Measurements from ENCODE around the gene PARP15. TPM values are rescaled to one million over a fixed set of nuclear protein-coding genes. Genes with fewer than 3 reads are reported as not detected.

PARP15 gene
- total RNA-seq, 1 experiment from 2014 or later: 0.12 TPM

DNA sequence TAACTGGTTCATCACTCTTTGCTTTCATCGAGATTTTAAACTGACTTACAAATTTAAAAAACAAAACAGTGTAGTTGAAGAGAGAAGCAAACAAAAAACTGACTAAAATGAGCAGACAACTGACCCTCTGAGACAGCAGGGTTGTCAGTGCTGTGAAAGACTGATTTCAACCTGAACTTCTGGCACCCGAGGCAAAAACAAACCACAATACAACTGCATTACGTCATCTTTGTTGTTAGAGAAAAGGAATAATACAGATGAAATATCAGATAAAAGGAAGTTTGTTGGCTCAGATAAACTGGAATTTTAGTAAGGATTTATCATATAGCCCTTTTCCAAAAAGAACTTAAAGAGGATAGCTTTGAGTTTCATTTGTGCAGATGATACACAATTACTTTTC, 51.1 kb downstream of the PARP15 start:
- no peaks in the 10 kb centered on the region for H3K9me3 ChIP-seq (ENCODE audit: control insufficient read depth in 1 of 2, insufficient read depth in 1 of 2, low read depth in 1 of 2, low read length in 2 of 2)
- no peaks in the 10 kb centered on the region for H3K36me3 ChIP-seq (ENCODE audit: control insufficient read depth in 1 of 2, insufficient read depth in 2 of 2, low read length in 2 of 2)
- no peak overlapping the region for H2AFZ ChIP-seq (ENCODE audit: low read depth, low read length, poor library complexity, severe bottlenecking)
- H3K4me1 ChIP-seq (ENCODE audit: control insufficient read depth in 1 of 2, insufficient read depth in 2 of 2, low read length in 2 of 2): no peaks in the 10 kb centered on the region
- H3K79me2 ChIP-seq (ENCODE audit: insufficient read depth, low read length): no peaks in the 10 kb centered on the region
- BruUV-seq (replicated peaks): no TSS peak
- H3K4me3 ChIP-seq (replicated peaks in 1 of 2; ENCODE audit: low read depth in 1 of 2, low read length in 2 of 2): no peak overlapping the region
- POLR2A ChIA-PET: interaction anchor here (1.6 kb wide), 1 partner anchor 18 kb away, joined by 3 read pairs; no protein-coding TSS in a partner anchor
- no peak overlapping the region for H3K9ac ChIP-seq (ENCODE audit: low read length)
- TF ChIP-seq JUND (IDR thresholded peaks at IDR 0.05): no peak
- H3K27ac ChIP-seq (ENCODE audit: low read depth, low read length): no peak overlapping the region
- RAD21 ChIA-PET (ENCODE audit: low non-redundant PET in 1 of 2, low total read pairs in 2 of 2, uncharacterized antibody in 2 of 2, unreplicated experiment in 2 of 2): no interaction called here
- no peak for ATAC-seq
- H3K27me3 ChIP-seq (ENCODE audit: insufficient read depth, low read length): no peaks in the 10 kb centered on the region
- intact Hi-C loops (cut with micrococcal nuclease): no loop called here
- DNase-seq (ENCODE audit: low read depth, low spot score): no peak
- CTCF ChIA-PET: no interaction called here
- H3K4me2 ChIP-seq (ENCODE audit: low read length): no peak overlapping the region
- no peaks in the 10 kb centered on the region for H4K20me1 ChIP-seq (ENCODE audit: insufficient read depth)
- no peaks in the 10 kb centered on the region for H3K9me2 ChIP-seq (ENCODE audit: insufficient read depth)

DNA sequence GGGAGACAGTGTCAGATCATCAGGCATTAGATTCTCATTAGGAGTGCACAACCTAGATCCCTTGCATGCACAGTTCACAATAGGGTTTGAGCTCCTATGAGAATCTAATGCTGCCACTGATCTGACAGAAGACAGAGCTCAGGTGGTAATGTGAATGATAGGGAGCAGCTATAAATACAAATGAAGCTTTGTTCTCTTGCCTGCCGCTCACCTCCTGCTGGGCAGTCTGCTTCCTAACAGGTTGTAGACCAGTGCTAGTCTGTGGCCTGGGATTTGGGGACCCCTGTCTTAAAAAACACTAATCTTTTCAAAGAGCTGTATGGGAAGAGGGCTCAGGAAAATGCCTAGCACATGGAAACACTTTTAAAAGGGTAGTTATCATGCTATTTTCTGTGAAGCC, 52.3 kb downstream of the PARP15 start:
- Histone ChIP-seq H3K9me2 (ENCODE audit: insufficient read depth) (no peaks in the 10 kb centered on the region), H3K4me3 (replicated peaks in 1 of 2; ENCODE audit: low read depth in 1 of 2, low read length in 2 of 2) (no peak overlapping the region), H3K9me3 (ENCODE audit: control insufficient read depth in 1 of 2, insufficient read depth in 1 of 2, low read depth in 1 of 2, low read length in 2 of 2) (no peaks in the 10 kb centered on the region), H3K36me3 (ENCODE audit: control insufficient read depth in 1 of 2, insufficient read depth in 2 of 2, low read length in 2 of 2) (no peaks in the 10 kb centered on the region), H3K4me1 (ENCODE audit: control insufficient read depth in 1 of 2, insufficient read depth in 2 of 2, low read length in 2 of 2) (no peaks in the 10 kb centered on the region), H3K79me2 (ENCODE audit: insufficient read depth, low read length) (no peaks in the 10 kb centered on the region), H3K27ac (ENCODE audit: low read depth, low read length) (no peak overlapping the region), H3K9ac (ENCODE audit: low read length) (no peak overlapping the region), H2AFZ (ENCODE audit: low read depth, low read length, poor library complexity, severe bottlenecking) (no peak overlapping the region), H3K4me2 (ENCODE audit: low read length) (no peak overlapping the region), H4K20me1 (ENCODE audit: insufficient read depth) (no peaks in the 10 kb centered on the region), H3K27me3 (ENCODE audit: insufficient read depth, low read length) (no peaks in the 10 kb centered on the region)
- CTCF ChIA-PET: no interaction called here
- RAD21 ChIA-PET (ENCODE audit: low non-redundant PET in 1 of 2, low total read pairs in 2 of 2, uncharacterized antibody in 2 of 2, unreplicated experiment in 2 of 2): interaction anchor here in 1 of 2 experiments (0.5 kb wide), 1 partner anchor 291 kb away, joined by 3 read pairs; no protein-coding TSS in a partner anchor
- ATAC-seq: no peak
- POLR2A ChIA-PET: interaction anchor here (1.6 kb wide), 1 partner anchor 20 kb away, joined by 3 read pairs; no protein-coding TSS in a partner anchor
- intact Hi-C loops (cut with micrococcal nuclease): no loop called here
- TF ChIP-seq, protein P1, sequence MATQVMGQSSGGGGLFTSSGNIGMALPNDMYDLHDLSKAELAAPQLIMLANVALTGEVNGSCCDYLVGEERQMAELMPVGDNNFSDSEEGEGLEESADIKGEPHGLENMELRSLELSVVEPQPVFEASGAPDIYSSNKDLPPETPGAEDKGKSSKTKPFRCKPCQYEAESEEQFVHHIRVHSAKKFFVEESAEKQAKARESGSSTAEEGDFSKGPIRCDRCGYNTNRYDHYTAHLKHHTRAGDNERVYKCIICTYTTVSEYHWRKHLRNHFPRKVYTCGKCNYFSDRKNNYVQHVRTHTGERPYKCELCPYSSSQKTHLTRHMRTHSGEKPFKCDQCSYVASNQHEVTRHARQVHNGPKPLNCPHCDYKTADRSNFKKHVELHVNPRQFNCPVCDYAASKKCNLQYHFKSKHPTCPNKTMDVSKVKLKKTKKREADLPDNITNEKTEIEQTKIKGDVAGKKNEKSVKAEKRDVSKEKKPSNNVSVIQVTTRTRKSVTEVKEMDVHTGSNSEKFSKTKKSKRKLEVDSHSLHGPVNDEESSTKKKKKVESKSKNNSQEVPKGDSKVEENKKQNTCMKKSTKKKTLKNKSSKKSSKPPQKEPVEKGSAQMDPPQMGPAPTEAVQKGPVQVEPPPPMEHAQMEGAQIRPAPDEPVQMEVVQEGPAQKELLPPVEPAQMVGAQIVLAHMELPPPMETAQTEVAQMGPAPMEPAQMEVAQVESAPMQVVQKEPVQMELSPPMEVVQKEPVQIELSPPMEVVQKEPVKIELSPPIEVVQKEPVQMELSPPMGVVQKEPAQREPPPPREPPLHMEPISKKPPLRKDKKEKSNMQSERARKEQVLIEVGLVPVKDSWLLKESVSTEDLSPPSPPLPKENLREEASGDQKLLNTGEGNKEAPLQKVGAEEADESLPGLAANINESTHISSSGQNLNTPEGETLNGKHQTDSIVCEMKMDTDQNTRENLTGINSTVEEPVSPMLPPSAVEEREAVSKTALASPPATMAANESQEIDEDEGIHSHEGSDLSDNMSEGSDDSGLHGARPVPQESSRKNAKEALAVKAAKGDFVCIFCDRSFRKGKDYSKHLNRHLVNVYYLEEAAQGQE (IDR thresholded peaks at IDR 0.05; ENCODE audit: low read depth): no peak
- TF ChIP-seq ZNF274 (IDR thresholded peaks at IDR 0.05; ENCODE audit: low read depth, low read length) (no peak), POLR2A (IDR thresholded peaks at IDR 0.05; ENCODE audit: borderline replicate concordance, extremely low read depth, insufficient read depth, insufficient read length) (no peak), ELF1 (IDR thresholded peaks at IDR 0.05; ENCODE audit: borderline replicate concordance, low read depth) (no peak), EZH2 (IDR thresholded peaks at IDR 0.05) (no peak), CBX3 (IDR thresholded peaks at IDR 0.05; ENCODE audit: low read depth) (no peak)
- BruUV-seq (replicated peaks): no TSS peak
- DNase-seq (ENCODE audit: low read depth, low spot score): no peak
